HepG2 (cell line): ENCODE data around the gene ZNF773. TPM values are rescaled to one million over a fixed set of nuclear protein-coding genes. Genes with fewer than 3 reads are reported as not detected.

ENCODE experiments used
- AFF4 ChIP-seq: sonication (generic); formaldehyde crosslinking; IDR thresholded peaks from 2 replicates; pipeline ENCODE4 v1.4.0; 2020; ENCODE audit warnings: missing genetic modification reagents
- CBX2 ChIP-seq, 2 experiments: fragments of 200-600 bp in 1 of 2; sonication (generic); formaldehyde crosslinking in 1 of 2; IDR thresholded peaks; 2 replicates each; pipeline versions ENCODE4 v1.7.0 to v1.8.1; 2018 to 2022; ENCODE audit warnings: low read depth in 2 of 2, low read length in 1 of 2, mild to moderate bottlenecking in 1 of 2, missing genetic modification reagents in 1 of 2
- CREBL2 ChIP-seq: sonication (generic); formaldehyde crosslinking; IDR thresholded peaks from 2 replicates; pipeline ENCODE4 v1.8.1; 2023; ENCODE audit warnings: missing genetic modification reagents, mild to moderate bottlenecking, borderline replicate concordance
- DMAP1 ChIP-seq: IDR thresholded peaks from 2 replicates; pipeline ENCODE4 v1.6.1; 2016
- DR1 ChIP-seq: sonication (generic); formaldehyde crosslinking; IDR thresholded peaks from 2 replicates; pipeline ENCODE4 v1.8.0; 2021; ENCODE audit warnings: mild to moderate bottlenecking, missing genetic modification reagents, inconsistent platforms
- ETS1 ChIP-seq: sonication (generic); formaldehyde crosslinking; IDR thresholded peaks from 2 replicates; pipeline ENCODE4 v1.4.0; 2020; ENCODE audit warnings: missing genetic modification reagents
- HDAC2 ChIP-seq: sonication (generic); formaldehyde crosslinking; IDR thresholded peaks from 2 replicates; pipeline ENCODE4 v1.4.0; 2020; ENCODE audit warnings: missing genetic modification reagents
- HMGA1 ChIP-seq: sonication (generic); formaldehyde crosslinking; conservative IDR thresholded peaks from 2 replicates; pipeline ENCODE4 v1.4.0; 2020; ENCODE audit warnings: missing genetic modification reagents
- HNF1A ChIP-seq, 2 experiments: sonication (generic) in 1 of 2; formaldehyde crosslinking in 1 of 2; IDR thresholded peaks; 2 replicates each; pipeline versions ENCODE4 v1.4.0 to v1.6.1; 2016 to 2020; ENCODE audit warnings: borderline replicate concordance in 1 of 2, low read depth in 1 of 2, mild to moderate bottlenecking in 1 of 2, missing genetic modification reagents in 1 of 2
- HNF4A ChIP-seq: sonication (generic); formaldehyde crosslinking; IDR thresholded peaks from 2 replicates; pipeline ENCODE4 v1.4.0; 2020; ENCODE audit warnings: missing genetic modification reagents
- HNRNPK ChIP-seq: fragments of 200-400 bp; formaldehyde crosslinking; IDR thresholded peaks from 2 replicates; pipeline ENCODE4 v1.6.1; 2018; ENCODE audit warnings: low read length, low read depth, moderate library complexity, mild to moderate bottlenecking; ENCODE audit not compliant: poor library complexity, severe bottlenecking
- HOXD1 ChIP-seq: sonication (generic); formaldehyde crosslinking; IDR thresholded peaks from 2 replicates; pipeline ENCODE4 v1.5.0; 2020; ENCODE audit warnings: missing genetic modification reagents
- PREB ChIP-seq: sonication (generic); formaldehyde crosslinking; IDR thresholded peaks from 2 replicates; pipeline ENCODE4 v1.4.0; 2020; ENCODE audit warnings: missing genetic modification reagents
- SMAD9 ChIP-seq: sonication (generic); formaldehyde crosslinking; IDR thresholded peaks from 2 replicates; pipeline ENCODE4 v1.5.1; 2020; ENCODE audit warnings: mild to moderate bottlenecking, missing genetic modification reagents
- ZNF101 ChIP-seq: sonication (generic); formaldehyde crosslinking; IDR thresholded peaks from 2 replicates; pipeline ENCODE4 v1.4.0; 2020; ENCODE audit warnings: mild to moderate bottlenecking, low read depth, missing genetic modification reagents, borderline replicate concordance
- ZNF282 ChIP-seq: fragments of 450-650 bp; IDR thresholded peaks from 2 replicates; pipeline ENCODE4 v1.6.1; 2018; ENCODE audit not compliant: partially characterized antibody
- ZNF747 ChIP-seq: sonication (generic); formaldehyde crosslinking; IDR thresholded peaks from 2 replicates; pipeline ENCODE4 v1.8.1; 2023; ENCODE audit warnings: missing genetic modification reagents, mild to moderate bottlenecking, borderline replicate concordance
- polyA plus RNA-seq, 8 experiments: library from polyadenylated mRNA; depleted of rRNA in 3 of 8; stranded (reverse) in 7 of 8; unstranded in 1 of 8; fragments of >200 nt; fragmentation: Illumina TruSeq in 4 of 8; extraction: Trizol in 4 of 8; gene quantifications; 2 replicates each; pipeline versions ENCODE4 v1.2.1 to v1.2.3, GENCODE V29; 2011 to 2016; ENCODE audit warnings: low read depth in 4 of 8, missing spikeins in 1 of 8, mixed read lengths in 1 of 8; ENCODE audit not compliant: insufficient read depth in 1 of 8
- total RNA-seq, 5 experiments: library from RNA; depleted of rRNA; stranded (reverse); fragments of >200 nt; fragmentation: Illumina TruSeq; extraction: Trizol; gene quantifications; 2 replicates each; pipeline ENCODE4 v1.2.3, GENCODE V29; 2016; ENCODE audit warnings: low read depth in 1 of 5

The ZNF773 gene
- total and polyA plus RNA-seq, 2 of the 13 experiments (the other 11 are each of a cell fraction or from before 2014, with no cell fraction given): 5.7 to 6.7 TPM

- TF ChIP-seq HNF1A (IDR thresholded peaks at IDR 0.05; ENCODE audit: low read depth) (no peak), HNF1A (CRISPR knock-in tag; IDR thresholded peaks at IDR 0.05; ENCODE audit: borderline replicate concordance) (no peak), HNF4A (CRISPR knock-in tag) (no peak), CBX2 (IDR thresholded peaks at IDR 0.05; ENCODE audit: low read depth, low read length) (no peak), CBX2 (CRISPR knock-in tag; IDR thresholded peaks at IDR 0.05; ENCODE audit: low read depth) (no peak), ZNF282 (no peak), CREBL2 (CRISPR knock-in tag) (no peak), AFF4 (no peak), PREB (CRISPR knock-in tag) (0 out of 2 replicates have a peak, but pooled peaks have one; percentile 65), ETS1 (no peak), SMAD9 (CRISPR knock-in tag) (no peak), ZNF101 (CRISPR knock-in tag) (no peak), HNRNPK (no peak), HMGA1 (CRISPR knock-in tag) (no peak), DR1 (0 out of 2 replicates have a peak, but pooled peaks have one; percentile 41), DMAP1 (CRISPR knock-in tag) (peak; percentile 63), ZNF747 (CRISPR knock-in tag) (no peak), HOXD1 (no peak), HDAC2 (peak; percentile 21; the same call in 1 of the 2 replicates)
Observed at GRCh38 chr19:57477191-57478008, 22.3 kb upstream of the ZNF773 start, which contains the start of gene ZNF772 (continued).
